ENCODE results near the gene ETS1. TPM values are rescaled to one million over a fixed set of nuclear protein-coding genes. Genes with fewer than 3 reads are reported as not detected.

ETS1 gene
- total RNA-seq, 4 donors from 2014 or later = 23.6 to 56.7 (median 29.2) TPM

DNA sequence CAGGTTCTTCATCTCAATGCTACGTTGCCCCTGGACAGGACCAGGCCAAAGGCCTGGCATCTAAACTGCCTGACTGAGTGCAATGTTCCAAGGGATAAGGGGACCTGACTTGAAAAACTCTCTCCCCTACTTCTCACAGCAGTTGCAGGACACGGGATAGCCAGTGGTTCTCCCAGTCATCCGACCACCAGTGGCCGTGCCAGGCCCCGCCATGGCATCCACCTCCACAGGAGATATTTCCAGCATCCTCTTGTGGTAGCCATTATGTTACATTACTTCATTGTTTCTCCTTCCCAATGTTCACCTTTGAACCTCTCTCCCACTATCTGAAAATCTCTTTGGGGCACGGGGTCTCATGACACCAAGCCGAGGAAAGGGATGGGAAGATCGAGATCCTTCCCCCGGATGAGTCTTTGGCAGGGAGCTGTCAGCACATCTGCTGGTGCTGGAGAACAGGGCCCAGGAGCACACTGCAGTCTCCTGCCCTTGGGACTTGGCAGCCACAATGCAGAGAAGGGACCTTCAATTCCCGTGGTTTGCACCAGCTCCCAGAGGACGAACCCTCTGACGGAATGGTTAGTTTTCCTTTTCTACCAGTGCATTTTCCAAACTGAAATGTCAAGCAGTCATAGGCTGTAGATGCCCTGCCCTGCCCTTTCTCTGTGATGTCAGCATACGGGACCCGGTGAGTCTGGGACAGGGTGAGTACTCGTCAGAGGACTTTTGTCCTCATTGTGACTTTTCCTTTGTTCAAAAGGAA is 121.2 kb downstream of the ETS1 start:
- Histone ChIP-seq H3K36me3 (peaks cover 0 to 26% (median 5%) of the 10 kb centered on the region in 4 donors), H3K27ac (peak overlapping the region; percentile 56 to 75 (median 72)), H3K4me3 (no peak overlapping the region), H3K4me1 (peaks cover 15 to 76% (median 33%) of the 10 kb centered on the region in 4 donors), H3K9me3 (no peaks in the 10 kb centered on the region), H3K27me3 (no peaks in the 10 kb centered on the region)
- intact Hi-C loops (cut with DNase I; ENCODE audit: low total_unique reads) = no loop called here
- DNase-seq = no peak
- in situ Hi-C loops (cut with MboI; ENCODE audit: low pct_ligation_motif_present in 1 of 4, low pct_unique_long_range_greater_than_20kb in 1 of 4, low sequenced_read_pairs in 3 of 4) = loop anchor here in 1 of 4 donors (25.0 kb wide), 1 partner anchor 154 kb away; no protein-coding TSS in a partner anchor
- 87 to 89% methylated on average over 11 to 15 of the region's 15 CpGs for WGBS, 2 donors (ENCODE audit: low coverage in 1 of 2)
- TF ChIP-seq EP300 (IDR thresholded peaks at IDR 0.05; ENCODE audit: low read depth) = no peak
- TF ChIP-seq POLR2AphosphoS5 (IDR thresholded peaks at IDR 0.05) = no peak
- TF ChIP-seq, protein P1, sequence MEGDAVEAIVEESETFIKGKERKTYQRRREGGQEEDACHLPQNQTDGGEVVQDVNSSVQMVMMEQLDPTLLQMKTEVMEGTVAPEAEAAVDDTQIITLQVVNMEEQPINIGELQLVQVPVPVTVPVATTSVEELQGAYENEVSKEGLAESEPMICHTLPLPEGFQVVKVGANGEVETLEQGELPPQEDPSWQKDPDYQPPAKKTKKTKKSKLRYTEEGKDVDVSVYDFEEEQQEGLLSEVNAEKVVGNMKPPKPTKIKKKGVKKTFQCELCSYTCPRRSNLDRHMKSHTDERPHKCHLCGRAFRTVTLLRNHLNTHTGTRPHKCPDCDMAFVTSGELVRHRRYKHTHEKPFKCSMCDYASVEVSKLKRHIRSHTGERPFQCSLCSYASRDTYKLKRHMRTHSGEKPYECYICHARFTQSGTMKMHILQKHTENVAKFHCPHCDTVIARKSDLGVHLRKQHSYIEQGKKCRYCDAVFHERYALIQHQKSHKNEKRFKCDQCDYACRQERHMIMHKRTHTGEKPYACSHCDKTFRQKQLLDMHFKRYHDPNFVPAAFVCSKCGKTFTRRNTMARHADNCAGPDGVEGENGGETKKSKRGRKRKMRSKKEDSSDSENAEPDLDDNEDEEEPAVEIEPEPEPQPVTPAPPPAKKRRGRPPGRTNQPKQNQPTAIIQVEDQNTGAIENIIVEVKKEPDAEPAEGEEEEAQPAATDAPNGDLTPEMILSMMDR (IDR thresholded peaks at IDR 0.05) = no peak
- TF ChIP-seq POLR2A (IDR thresholded peaks at IDR 0.05) = no peak

GRCh38 chr11:128465531-128465930 is 121.8 kb downstream of the ETS1 start:
- peaks cover 10 to 70% (median 32%) of the 10 kb centered on the region in 4 donors for H3K4me1 ChIP-seq

DNA sequence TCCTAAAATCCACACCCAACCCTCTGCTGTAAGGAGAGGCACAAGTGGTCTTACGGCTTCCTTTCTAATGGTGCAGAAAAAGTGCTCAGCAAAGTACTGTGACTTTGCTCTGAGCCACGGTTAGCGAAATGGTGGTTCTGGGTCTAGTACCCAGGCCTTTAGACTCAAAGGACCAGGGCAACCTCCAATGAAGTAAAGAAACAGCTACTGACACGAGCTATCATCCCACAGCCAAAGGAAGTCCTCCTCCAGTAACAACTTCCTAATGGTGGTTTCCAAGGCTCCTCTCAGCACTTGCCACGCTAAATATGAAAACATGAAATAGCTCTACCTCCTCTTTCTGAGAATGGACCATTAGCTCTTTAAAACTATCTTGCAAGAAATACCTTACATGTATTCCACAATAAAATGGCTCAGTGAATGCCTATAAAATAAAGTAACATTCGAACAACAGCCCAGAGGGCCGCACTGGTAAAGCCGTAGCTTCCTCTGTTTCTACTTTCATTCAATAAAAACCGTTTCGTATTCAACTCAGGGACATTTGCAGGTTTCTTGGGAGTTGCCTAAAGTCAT is 122.4 kb downstream of the ETS1 start:
- DNase-seq = no peak
- no peaks in the 10 kb centered on the region for H3K27me3 ChIP-seq
- in situ Hi-C loops (cut with MboI; ENCODE audit: low pct_ligation_motif_present in 1 of 4, low pct_unique_long_range_greater_than_20kb in 1 of 4, low sequenced_read_pairs in 3 of 4) (loop anchor here in 1 of 4 donors (25.0 kb wide), 1 partner anchor 153 kb away; no protein-coding TSS in a partner anchor), intact Hi-C loops (cut with DNase I; ENCODE audit: low total_unique reads) (no loop called here)
- TF ChIP-seq, protein P1 (IDR thresholded peaks at IDR 0.05) = no peak
- no peak for TF ChIP-seq EP300 (IDR thresholded peaks at IDR 0.05; ENCODE audit: low read depth)
- no peak for TF ChIP-seq POLR2A (IDR thresholded peaks at IDR 0.05)
- TF ChIP-seq POLR2AphosphoS5 (IDR thresholded peaks at IDR 0.05) = no peak
- peak overlapping the region; percentile 56 to 75 (median 72) for H3K27ac ChIP-seq
- no peak overlapping the region for H3K4me3 ChIP-seq
- H3K9me3 ChIP-seq = no peaks in the 10 kb centered on the region
- 80 to 86% methylated on average over 5 to 10 of the region's 10 CpGs for WGBS, 2 donors (ENCODE audit: low coverage in 1 of 2)
- H3K36me3 ChIP-seq = peaks cover 0 to 31% (median 5%) of the 10 kb centered on the region in 4 donors
- peaks cover 8 to 64% (median 32%) of the 10 kb centered on the region in 4 donors for H3K4me1 ChIP-seq

More at GRCh38 chr11:128465531-128465930, 121.8 kb downstream of the ETS1 start:
- no peak for DNase-seq
- Histone ChIP-seq H3K27ac (peak overlapping the region; percentile 56 to 75 (median 72)), H3K36me3 (peaks cover 0 to 32% (median 5%) of the 10 kb centered on the region in 4 donors), H3K27me3 (no peaks in the 10 kb centered on the region), H3K4me3 (no peak overlapping the region), H3K9me3 (no peaks in the 10 kb centered on the region)
- TF ChIP-seq POLR2A (IDR thresholded peaks at IDR 0.05) (no peak), POLR2AphosphoS5 (IDR thresholded peaks at IDR 0.05) (no peak), EP300 (IDR thresholded peaks at IDR 0.05; ENCODE audit: low read depth) (no peak)
- TF ChIP-seq, protein P1 (IDR thresholded peaks at IDR 0.05) = no peak
- 73 to 83% methylated on average over 6 to 9 of the region's 9 CpGs for WGBS, 2 donors (ENCODE audit: low coverage in 1 of 2)
- in situ Hi-C loops (cut with MboI; ENCODE audit: low pct_ligation_motif_present in 1 of 4, low pct_unique_long_range_greater_than_20kb in 1 of 4, low sequenced_read_pairs in 3 of 4) = loop anchor here in 1 of 4 donors (25.0 kb wide), 1 partner anchor 153 kb away; no protein-coding TSS in a partner anchor
- intact Hi-C loops (cut with DNase I; ENCODE audit: low total_unique reads) = no loop called here

- TF ChIP-seq, protein P1 (IDR thresholded peaks at IDR 0.05) = no peak
- TF ChIP-seq POLR2AphosphoS5 (IDR thresholded peaks at IDR 0.05) (no peak), POLR2A (IDR thresholded peaks at IDR 0.05) (no peak), EP300 (IDR thresholded peaks at IDR 0.05; ENCODE audit: low read depth) (no peak)
- Histone ChIP-seq H3K9me3 (no peaks in the 10 kb centered on the region), H3K27ac (peak overlapping the region; percentile 40 to 70 (median 59)), H3K36me3 (peaks cover 0 to 29% (median 5%) of the 10 kb centered on the region in 4 donors), H3K27me3 (no peaks in the 10 kb centered on the region), H3K4me3 (no peak overlapping the region), H3K4me1 (peaks cover 8 to 56% (median 32%) of the 10 kb centered on the region in 4 donors)
- intact Hi-C loops (cut with DNase I; ENCODE audit: low total_unique reads) = no loop called here
- 40 to 57% methylated on average over 3 of the region's 3 CpGs for WGBS, 2 donors (ENCODE audit: low coverage in 1 of 2)
- no peak for DNase-seq
- in situ Hi-C loops (cut with MboI; ENCODE audit: low pct_ligation_motif_present in 1 of 4, low pct_unique_long_range_greater_than_20kb in 1 of 4, low sequenced_read_pairs in 3 of 4) = loop anchor here in 1 of 4 donors (25.0 kb wide), 1 partner anchor 152 kb away; no protein-coding TSS in a partner anchor
These were observed 123.4 kb downstream of the ETS1 start for GRCh38 chr11:128463979-128464378.

Measured in transverse colon (tissue), 4 donors.